ENCODE data around the gene SH2D2A.

The SH2D2A gene

DNA sequence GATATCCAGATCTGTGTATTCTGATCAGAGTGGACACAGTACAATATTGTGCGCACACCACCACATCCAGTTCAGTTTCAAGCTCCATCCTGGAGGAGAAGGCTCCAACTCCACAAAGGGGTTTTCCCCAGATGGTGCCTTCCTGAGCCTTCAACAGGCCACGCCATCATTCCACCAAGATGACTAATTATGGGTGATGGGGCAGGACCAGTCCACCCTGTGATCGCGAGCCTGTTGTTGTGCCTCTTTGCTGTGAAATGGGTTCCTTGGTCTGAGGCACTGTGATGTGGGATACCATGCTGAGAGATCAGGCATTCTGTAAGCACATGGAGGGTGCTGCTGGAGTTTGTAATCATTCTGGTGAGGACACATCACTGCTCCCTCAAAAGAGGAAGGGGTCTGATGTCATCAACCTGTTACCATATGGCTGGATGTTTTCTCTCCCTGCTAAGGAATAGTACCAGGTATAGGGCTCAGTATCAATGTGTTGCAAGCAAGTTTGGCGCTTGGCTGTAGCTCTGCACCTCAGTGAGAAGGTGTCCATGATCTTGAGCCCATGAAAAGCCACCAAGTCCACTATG is 6.7 kb upstream of the SH2D2A start:
- TF ChIP-seq, protein P1, sequence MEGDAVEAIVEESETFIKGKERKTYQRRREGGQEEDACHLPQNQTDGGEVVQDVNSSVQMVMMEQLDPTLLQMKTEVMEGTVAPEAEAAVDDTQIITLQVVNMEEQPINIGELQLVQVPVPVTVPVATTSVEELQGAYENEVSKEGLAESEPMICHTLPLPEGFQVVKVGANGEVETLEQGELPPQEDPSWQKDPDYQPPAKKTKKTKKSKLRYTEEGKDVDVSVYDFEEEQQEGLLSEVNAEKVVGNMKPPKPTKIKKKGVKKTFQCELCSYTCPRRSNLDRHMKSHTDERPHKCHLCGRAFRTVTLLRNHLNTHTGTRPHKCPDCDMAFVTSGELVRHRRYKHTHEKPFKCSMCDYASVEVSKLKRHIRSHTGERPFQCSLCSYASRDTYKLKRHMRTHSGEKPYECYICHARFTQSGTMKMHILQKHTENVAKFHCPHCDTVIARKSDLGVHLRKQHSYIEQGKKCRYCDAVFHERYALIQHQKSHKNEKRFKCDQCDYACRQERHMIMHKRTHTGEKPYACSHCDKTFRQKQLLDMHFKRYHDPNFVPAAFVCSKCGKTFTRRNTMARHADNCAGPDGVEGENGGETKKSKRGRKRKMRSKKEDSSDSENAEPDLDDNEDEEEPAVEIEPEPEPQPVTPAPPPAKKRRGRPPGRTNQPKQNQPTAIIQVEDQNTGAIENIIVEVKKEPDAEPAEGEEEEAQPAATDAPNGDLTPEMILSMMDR (IDR thresholded peaks at IDR 0.05): no peak
- TF ChIP-seq ZFX (IDR thresholded peaks at IDR 0.05; ENCODE audit: borderline replicate concordance): no peak
- H3K27ac ChIP-seq: no peak overlapping the region

DNA sequence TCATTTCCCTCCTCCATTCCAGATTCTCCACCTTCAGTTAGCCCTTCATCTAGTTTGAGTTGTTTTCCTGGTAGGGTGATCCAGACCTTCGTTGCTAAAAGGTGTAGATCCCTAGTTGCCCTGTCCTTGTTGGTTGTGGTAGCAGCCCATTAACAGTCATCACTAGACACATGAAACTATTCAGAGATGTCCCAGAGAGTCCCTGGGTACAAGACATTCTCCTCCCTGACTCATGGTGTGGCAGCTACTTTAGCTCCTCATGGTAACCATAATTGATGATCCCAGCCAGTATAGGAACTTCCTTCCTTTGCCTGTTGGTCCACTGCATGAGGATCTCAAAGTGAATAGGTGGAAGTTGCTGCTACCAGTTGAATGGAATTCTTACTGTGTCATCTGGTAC is 6.0 kb upstream of the SH2D2A start:
- H3K27ac ChIP-seq: no peak overlapping the region
- no peak for TF ChIP-seq ZFX (IDR thresholded peaks at IDR 0.05; ENCODE audit: borderline replicate concordance)
- TF ChIP-seq, protein P1 (IDR thresholded peaks at IDR 0.05): no peak

DNA sequence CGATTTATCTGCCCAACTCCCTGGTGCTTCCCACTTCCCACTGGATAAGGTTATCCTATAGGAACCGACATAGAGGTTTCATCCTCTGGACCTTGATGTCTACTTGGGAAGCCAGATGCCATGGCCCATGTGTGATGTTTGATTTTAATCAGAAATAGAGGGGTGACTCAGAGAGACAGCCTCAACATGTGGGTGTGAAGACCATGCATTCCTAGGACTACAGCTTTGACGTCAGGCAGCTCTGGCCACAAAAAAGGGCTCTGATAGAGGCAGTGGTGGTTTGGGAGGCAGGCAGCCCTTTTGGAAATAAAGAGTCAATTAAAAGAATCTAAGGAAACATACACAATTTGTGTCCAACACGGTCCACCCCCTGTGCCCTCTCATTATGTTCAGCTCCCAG is 5.2 kb upstream of the SH2D2A start:
- no peak overlapping the region for H3K27ac ChIP-seq
- no peak for TF ChIP-seq ZFX (IDR thresholded peaks at IDR 0.05; ENCODE audit: borderline replicate concordance)
- TF ChIP-seq, protein P1 (IDR thresholded peaks at IDR 0.05): no peak

DNA sequence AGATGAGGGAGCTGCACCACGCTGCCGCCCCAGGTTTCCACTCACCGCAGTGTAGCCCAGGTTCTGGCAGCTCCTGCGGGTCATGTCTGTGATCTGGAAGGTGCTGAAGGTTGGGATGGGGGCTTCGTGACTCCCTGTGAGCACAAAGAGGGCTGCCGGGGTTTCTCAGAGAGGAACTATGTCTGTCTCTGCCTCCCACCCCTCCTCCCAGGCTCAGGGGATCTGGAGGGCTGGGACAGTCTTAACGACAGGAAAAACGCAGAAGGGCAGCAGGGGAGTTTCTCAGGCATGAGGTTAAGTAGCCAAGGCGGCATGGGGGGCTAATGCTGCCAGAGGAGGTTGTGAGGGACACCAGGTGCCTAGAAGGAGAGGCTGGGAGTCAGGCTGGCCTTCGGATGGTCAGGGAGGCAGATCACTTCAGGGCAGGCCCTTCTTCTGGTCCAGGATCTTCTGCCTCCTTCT is 656 bp downstream of the SH2D2A start:
- H3K27ac ChIP-seq: no peak overlapping the region
- TF ChIP-seq, protein P1 (IDR thresholded peaks at IDR 0.05): no peak

DNA sequence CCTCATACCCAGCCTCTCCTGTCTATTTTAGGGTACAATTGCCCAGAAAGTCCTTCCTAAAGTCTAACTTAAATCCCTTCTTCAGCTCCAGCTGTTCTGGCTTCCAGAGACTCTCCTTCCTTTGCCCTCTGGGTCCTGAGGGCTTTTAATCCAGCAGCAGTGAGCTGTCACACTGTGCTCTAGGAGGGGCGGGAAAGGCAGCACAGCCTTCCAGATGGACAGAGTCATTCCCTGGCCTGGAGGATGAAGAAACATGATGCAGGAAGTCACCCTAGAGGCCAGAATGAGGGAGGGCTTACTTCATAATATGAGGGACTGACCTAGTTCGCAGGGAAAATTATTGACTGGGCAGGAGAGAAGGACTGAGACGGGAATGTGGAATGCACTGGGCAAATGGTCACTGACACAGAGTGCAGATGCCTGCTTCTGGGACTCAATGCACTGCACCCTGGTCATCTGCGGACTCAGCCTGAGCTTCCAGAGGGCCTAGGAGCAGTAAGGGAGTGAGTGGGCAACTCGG is 1.3 kb downstream of the SH2D2A start:
- H3K27ac ChIP-seq: no peak overlapping the region
- TF ChIP-seq, protein P1 (IDR thresholded peaks at IDR 0.05): no peak
- no peak for TF ChIP-seq ZFX (IDR thresholded peaks at IDR 0.05; ENCODE audit: borderline replicate concordance)

DNA sequence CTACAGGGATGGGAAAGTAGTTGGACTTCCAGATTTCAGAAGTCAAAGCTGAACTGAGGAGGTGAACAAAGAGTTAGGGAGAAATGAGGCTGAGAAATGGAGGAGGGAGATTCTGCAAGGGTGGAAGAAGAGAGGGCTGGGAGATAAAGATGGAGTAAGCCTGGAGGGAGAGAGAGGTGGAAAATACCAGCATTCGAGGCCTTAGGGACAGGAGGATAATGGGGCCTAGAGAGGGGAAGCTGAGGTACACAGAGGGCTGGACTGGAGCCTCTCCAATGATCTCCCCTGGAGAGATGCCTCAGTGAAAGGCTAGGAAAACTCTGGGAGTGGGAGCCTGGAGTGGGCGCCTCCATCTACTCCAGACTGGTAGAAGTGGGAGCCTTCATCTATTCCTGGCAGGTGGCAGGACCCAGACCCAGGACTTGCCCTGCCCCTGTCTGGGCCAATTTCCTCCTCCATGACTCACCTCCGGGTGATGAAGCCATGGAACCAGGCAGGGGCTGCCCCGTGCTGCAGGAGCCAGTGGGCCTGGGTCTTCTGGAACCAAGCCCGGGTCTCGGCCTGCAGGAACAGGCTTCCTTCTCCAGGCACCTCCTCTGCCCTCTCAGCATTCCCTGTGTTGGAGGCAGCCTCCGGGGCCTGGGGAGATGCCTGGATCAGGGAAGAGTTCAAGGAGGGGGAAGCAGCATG is 1.9 kb downstream of the SH2D2A start:
- no peak overlapping the region for H3K27ac ChIP-seq
- TF ChIP-seq, protein P1 (IDR thresholded peaks at IDR 0.05): no peak
- no peak for TF ChIP-seq ZFX (IDR thresholded peaks at IDR 0.05; ENCODE audit: borderline replicate concordance)
